Stomach (tissue), 9 donors: ENCODE data around the gene MYL9. TPM values are rescaled to one million over a fixed set of nuclear protein-coding genes. Genes with fewer than 3 reads are reported as not detected.
A peak's percentile ranks its signal among the peaks of the same experiment; 100 is the strongest.

ENCODE experiments used
- DNase-seq, 2 donors: peaks; one replicate each; pipeline versions ENCODE4 v3.0.0 to v3.0.0-alpha.2; 2013 to 2019
- H3K27ac ChIP-seq, 5 donors: fragments of 200-600 bp in 4 of 5; sonication (generic) in 4 of 5; one replicate each; pipeline ENCODE4 v1.5.1; 2013 to 2019; ENCODE audit warnings: mild to moderate bottlenecking in 1 of 5, moderate library complexity in 1 of 5
- H3K27me3 ChIP-seq, 3 donors: fragments of 200-600 bp; sonication (generic); one replicate each; pipeline ENCODE4 v1.5.1; 2017 to 2019; ENCODE audit warnings: mixed run types in 1 of 3
- H3K36me3 ChIP-seq, 4 donors: fragments of 200-600 bp; sonication (generic); 1 replicate in 3 of 4; 2 replicates in 1 of 4; pipeline ENCODE4 v1.5.1; 2016 to 2019
- H3K4me1 ChIP-seq, 4 donors: fragments of 200-600 bp; sonication (generic); one replicate each; pipeline ENCODE4 v1.5.1; 2016 to 2019
- H3K4me3 ChIP-seq, 4 donors: fragments of 200-600 bp; sonication (generic) in 3 of 4; one replicate each; pipeline ENCODE4 v1.5.1; 2016 to 2019; ENCODE audit warnings: mild to moderate bottlenecking in 1 of 4
- H3K9me3 ChIP-seq, 4 donors: fragments of 200-600 bp; sonication (generic); one replicate each; pipeline ENCODE4 v1.5.1; 2016 to 2019
- CTCF ChIP-seq, 7 experiments: fragments of 450-650 bp in 4 of 7; fragments of 200-600 bp in 3 of 7; sonication (generic) in 3 of 7; IDR thresholded peaks; one replicate each; pipeline ENCODE4 v1.5.1; 2016 to 2019; ENCODE audit warnings: antibody characterized with exemption in 7 of 7, control low read depth in 2 of 7, mild to moderate bottlenecking in 1 of 7
- EP300 ChIP-seq: sonication (generic); formaldehyde crosslinking; IDR thresholded peaks from one replicate; pipeline ENCODE4 v1.6.1; 2017; ENCODE audit warnings: antibody characterized with exemption
- POLR2A ChIP-seq, 4 donors: fragments of 450-650 bp; IDR thresholded peaks; one replicate each; pipeline ENCODE4 v1.6.1; 2016; ENCODE audit warnings: antibody characterized with exemption in 4 of 4, control low read depth in 2 of 4, mild to moderate bottlenecking in 1 of 4, moderate library complexity in 1 of 4
- POLR2AphosphoS5 ChIP-seq, 3 donors: sonication (generic); formaldehyde crosslinking; IDR thresholded peaks; one replicate each; pipeline ENCODE4 v1.6.1; 2016; ENCODE audit warnings: antibody characterized with exemption in 3 of 3
- WGBS, 5 donors: extraction: QIAGEN DNeasy Blood & Tissue Kit in 3 of 5; methylation state at CpG; one replicate each; pipeline versions ENCODE4 v1.1.5 to v1.1.7; 2013 to 2018; 5-methylcytosine and 5-hydroxymethylcytosine counted together
- intact Hi-C: fragments of 100-400 bp; cut with DNase I; formaldehyde crosslinking; loops from one replicate; pipeline ENCODE4 v1.15.1; 2023; ENCODE audit warnings: low total_unique reads
- polyA plus RNA-seq, 3 donors: library from polyadenylated mRNA; stranded (reverse); fragments of 200-250 nt; gene quantifications; one replicate each; pipeline ENCODE4 v1.2.3, GENCODE V29; 2013
- total RNA-seq, 5 donors: library from RNA; depleted of rRNA; stranded (reverse); fragments of >200 nt; gene quantifications; one replicate each; pipeline versions ENCODE4 v1.1.0 to v1.2.3, GENCODE V29; 2014 to 2016
- donor health status: healthy with polysubstance abuse.
- donor health status: Bipolar disorder and iron deficiency.
- donor health status: healthy.

The MYL9 gene
- total and polyA plus RNA-seq, 8 donors, result 33.0 to 941 (median 223) TPM

GRCh38 chr20:36493801-36494114 is 47.6 kb upstream of the MYL9 start:
- H3K4me1 ChIP-seq, result peaks cover 43 to 79% (median 63%) of the 10 kb centered on the region in 4 donors
- no peaks in the 10 kb centered on the region for H3K9me3 ChIP-seq
- no peak overlapping the region for H3K4me3 ChIP-seq
- peak; percentile 41 to 48 for DNase-seq
- peaks cover 21 to 43% (median 28%) of the 10 kb centered on the region in 4 donors for H3K36me3 ChIP-seq
- H3K27ac ChIP-seq, result peak overlapping the region in 4 of 5 donors; percentile 57 to 87 (median 70)
- TF ChIP-seq POLR2AphosphoS5 (IDR thresholded peaks at IDR 0.05) (peak in 2 of 3 donors; percentile 29 to 37), EP300 (no peak)
- intact Hi-C loops, result no loop called here
- H3K27me3 ChIP-seq, result no peaks in the 10 kb centered on the region
- 35 to 54% (median 52%) methylated on average over 4 to 7 of the region's 7 CpGs for WGBS, 5 donors

GRCh38 chr20:36496707-36497669 is 44.3 kb upstream of the MYL9 start:
- intact Hi-C loops, result no loop called here
- no peak for TF ChIP-seq POLR2AphosphoS5 (IDR thresholded peaks at IDR 0.05)
- TF ChIP-seq EP300, result no peak
- TF ChIP-seq POLR2A (IDR thresholded peaks at IDR 0.05), result no peak
- TF ChIP-seq CTCF (IDR thresholded peaks at IDR 0.05), result no peak
- no peaks in the 10 kb centered on the region for H3K9me3 ChIP-seq
- peaks cover 36 to 60% (median 47%) of the 10 kb centered on the region in 4 donors for H3K4me1 ChIP-seq
- no peaks in the 10 kb centered on the region for H3K27me3 ChIP-seq
- H3K36me3 ChIP-seq, result peaks cover 47 to 73% (median 60%) of the 10 kb centered on the region in 4 donors
- 89 to 91% (median 89%) methylated on average over 27 to 33 of the region's 33 CpGs for WGBS, 5 donors
- H3K27ac ChIP-seq, result peak overlapping the region in 4 of 5 donors; percentile 11 to 75 (median 30)
- DNase-seq, result no peak
- no peak overlapping the region for H3K4me3 ChIP-seq

- Histone ChIP-seq H3K27ac (peak overlapping the region; percentile 6 to 75 (median 16)), H3K36me3 (peaks cover 47 to 78% (median 68%) of the 10 kb centered on the region in 4 donors), H3K4me1 (peaks cover 29 to 51% (median 38%) of the 10 kb centered on the region in 4 donors), H3K4me3 (no peak overlapping the region), H3K27me3 (no peaks in the 10 kb centered on the region), H3K9me3 (no peaks in the 10 kb centered on the region)
- 27 to 70% (median 37%) methylated on average over 4 of the region's 4 CpGs for WGBS, 5 donors
- intact Hi-C loops, result no loop called here
- DNase-seq, result peak; percentile 47 to 74
- TF ChIP-seq CTCF (IDR thresholded peaks at IDR 0.05), result no peak
- TF ChIP-seq POLR2AphosphoS5 (IDR thresholded peaks at IDR 0.05), result peak in 1 of 3 donors; percentile 25
Measured at GRCh38 chr20:36497856-36498255, 43.5 kb upstream of the MYL9 start.

GRCh38 chr20:36498386-36499179 is 42.7 kb upstream of the MYL9 start:
- intact Hi-C loops, result no loop called here
- no peak for DNase-seq
- no peak for TF ChIP-seq POLR2AphosphoS5 (IDR thresholded peaks at IDR 0.05)
- no peak for TF ChIP-seq EP300
- no peak for TF ChIP-seq POLR2A (IDR thresholded peaks at IDR 0.05)
- TF ChIP-seq CTCF (IDR thresholded peaks at IDR 0.05), result no peak
- Histone ChIP-seq H3K4me3 (no peak overlapping the region), H3K4me1 (peaks cover 22 to 44% (median 31%) of the 10 kb centered on the region in 4 donors), H3K36me3 (peaks cover 47 to 80% (median 75%) of the 10 kb centered on the region in 4 donors), H3K27me3 (no peaks in the 10 kb centered on the region), H3K9me3 (no peaks in the 10 kb centered on the region), H3K27ac (peak overlapping the region; percentile 6 to 75 (median 16))
- 43 to 65% (median 51%) methylated on average over 14 of the region's 14 CpGs for WGBS, 5 donors
